Measurements from ENCODE around the gene C22orf23.
"Not testable (repeated sequence)": the region's sequence is repeated elsewhere in the genome, so short reads cannot be mapped to it uniquely, and the experiment has no call there.

C22orf23 gene

GRCh38 chr22:37953062-37953436 is 352 bp downstream of the C22orf23 start:
- Mint-ChIP-seq H3K27ac (peak overlapping the region; percentile 97), H3K36me3 (peaks cover 9 to 26% of the 10 kb centered on the region in 2 donors)
- no peak for DNase-seq

DNA sequence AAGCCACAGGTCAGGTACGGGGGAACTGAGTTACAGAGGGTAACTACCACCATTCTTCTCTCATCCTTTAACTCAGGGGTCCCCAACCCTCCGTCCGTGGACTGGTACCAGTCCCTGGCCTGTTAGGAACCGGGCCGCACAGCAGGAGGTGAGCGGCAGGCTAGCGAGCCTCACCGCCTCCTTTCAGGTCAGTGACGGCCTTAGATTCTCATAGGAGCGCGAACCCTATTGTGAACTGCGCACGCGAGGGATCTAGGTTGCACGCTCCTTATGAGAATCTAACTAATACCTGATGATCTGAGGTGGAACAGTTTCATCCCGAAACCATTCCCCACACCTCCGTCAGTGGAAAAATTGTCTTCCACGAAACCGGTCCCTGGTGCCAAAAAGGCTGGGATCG is 772 bp downstream of the C22orf23 start:
- H3K27me3 Mint-ChIP-seq, result peaks cover 8 to 15% of the 10 kb centered on the region in 2 donors
- not testable (repeated sequence) for ATAC-seq (replicated peaks); DNase-seq

More at GRCh38 chr22:37953062-37953436, 352 bp downstream of the C22orf23 start:
- Mint-ChIP-seq H3K4me1 (peaks cover 23 to 26% of the 10 kb centered on the region in 2 donors), H3K4me3 (peak overlapping the region; percentile 90 to 95), H3K27me3 (peaks cover 8 to 15% of the 10 kb centered on the region in 2 donors), H3K9me3 (no peaks in the 10 kb centered on the region)
- ATAC-seq (replicated peaks), result peak; percentile 1 to 54

GRCh38 chr22:37951305-37951704 is 2.1 kb downstream of the C22orf23 start:
- H3K36me3 Mint-ChIP-seq, result peaks cover 3 to 10% of the 10 kb centered on the region in 2 donors
- no peak overlapping the region for H3K27ac Mint-ChIP-seq
- no peak overlapping the region for H3K4me3 Mint-ChIP-seq
- DNase-seq, result no peak
- H3K9me3 Mint-ChIP-seq, result no peaks in the 10 kb centered on the region
- peaks cover 8 to 15% of the 10 kb centered on the region in 2 donors for H3K27me3 Mint-ChIP-seq
- ATAC-seq (replicated peaks), result no peak
- H3K4me1 Mint-ChIP-seq, result peaks cover 18 to 23% of the 10 kb centered on the region in 2 donors

More for the DNA sequence above, 772 bp downstream of the C22orf23 start:
- H3K36me3 Mint-ChIP-seq, result peaks cover 5 to 23% of the 10 kb centered on the region in 2 donors
- H3K4me1 Mint-ChIP-seq, result peaks cover 23 to 24% of the 10 kb centered on the region in 2 donors
- H3K27ac Mint-ChIP-seq, H3K9me3 Mint-ChIP-seq: not testable (repeated sequence)
- peak overlapping the region; percentile 90 to 95 for H3K4me3 Mint-ChIP-seq

- not testable (repeated sequence) for H3K27me3 Mint-ChIP-seq, H3K4me3 Mint-ChIP-seq
Measured at GRCh38 chr22:37947142-37947795, 6.1 kb downstream of the C22orf23 start.

GRCh38 chr22:37944423-37944822 is 9.0 kb downstream of the C22orf23 start:
- not testable (repeated sequence) for H3K4me3 Mint-ChIP-seq; H3K27me3 Mint-ChIP-seq; H3K9me3 Mint-ChIP-seq; H3K27ac Mint-ChIP-seq; DNase-seq; ATAC-seq (replicated peaks)
- Mint-ChIP-seq H3K36me3 (peaks cover 4 to 15% of the 10 kb centered on the region in 2 donors), H3K4me1 (peaks cover 10% of the 10 kb centered on the region in 2 donors)

More at GRCh38 chr22:37947142-37947795, 6.1 kb downstream of the C22orf23 start:
- not testable (repeated sequence) for ATAC-seq (replicated peaks); H3K4me1 Mint-ChIP-seq; H3K9me3 Mint-ChIP-seq; DNase-seq; H3K36me3 Mint-ChIP-seq; H3K27ac Mint-ChIP-seq

GRCh38 chr22:37943825-37944198 is 9.6 kb downstream of the C22orf23 start:
- peaks cover 4 to 15% of the 10 kb centered on the region in 2 donors for H3K36me3 Mint-ChIP-seq
- peaks cover 10% of the 10 kb centered on the region in 2 donors for H3K4me1 Mint-ChIP-seq
- H3K4me3 Mint-ChIP-seq, result no peak overlapping the region
- no peak for ATAC-seq (replicated peaks)
- no peak for DNase-seq
- H3K9me3 Mint-ChIP-seq, result no peaks in the 10 kb centered on the region
- H3K27ac Mint-ChIP-seq, result no peak overlapping the region
- no peaks in the 10 kb centered on the region for H3K27me3 Mint-ChIP-seq

- Mint-ChIP-seq H3K36me3 (peaks cover 4 to 15% of the 10 kb centered on the region in 2 donors), H3K27ac (no peak overlapping the region), H3K9me3 (no peaks in the 10 kb centered on the region), H3K4me1 (peaks cover 10% of the 10 kb centered on the region in 2 donors), H3K4me3 (no peak overlapping the region), H3K27me3 (no peaks in the 10 kb centered on the region)
- ATAC-seq (replicated peaks), result no peak
- no peak for DNase-seq
Measured at GRCh38 chr22:37943136-37943824, 10.1 kb downstream of the C22orf23 start.

DNA sequence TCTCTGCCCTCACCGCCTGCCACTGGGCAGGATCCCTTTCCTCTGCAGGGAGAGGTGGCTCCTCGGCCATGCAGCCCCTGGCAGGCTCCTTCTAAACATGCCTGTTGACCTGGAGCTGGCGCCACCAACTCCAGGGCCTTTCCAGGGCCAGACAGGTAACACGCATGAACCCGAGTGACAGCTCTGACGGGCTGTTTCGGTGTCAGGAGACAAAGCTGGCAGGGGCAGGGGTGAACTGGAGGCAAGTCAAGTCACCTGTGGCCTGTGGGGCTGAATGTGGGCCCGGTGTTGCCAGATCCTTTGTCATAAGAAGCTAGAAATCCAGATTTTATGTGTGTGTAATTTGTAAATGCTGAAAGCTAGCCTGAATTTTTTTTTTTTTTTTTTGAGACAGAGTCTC is 11.3 kb downstream of the C22orf23 start:
- Mint-ChIP-seq H3K27ac (peak overlapping the region; percentile 14), H3K27me3 (no peaks in the 10 kb centered on the region), H3K36me3 (peaks cover 8 to 22% of the 10 kb centered on the region in 2 donors), H3K4me1 (peaks cover 10% of the 10 kb centered on the region in 2 donors), H3K4me3 (no peak overlapping the region), H3K9me3 (no peaks in the 10 kb centered on the region)
- ATAC-seq (replicated peaks) (no peak), DNase-seq (no peak)

GRCh38 chr22:37940698-37941376 is 12.6 kb downstream of the C22orf23 start:
- H3K4me3 Mint-ChIP-seq, result no peak overlapping the region
- H3K36me3 Mint-ChIP-seq, result peaks cover 10 to 25% of the 10 kb centered on the region in 2 donors
- H3K4me1 Mint-ChIP-seq, result peaks cover 10% of the 10 kb centered on the region in 2 donors
- H3K9me3 Mint-ChIP-seq, result no peaks in the 10 kb centered on the region
- no peaks in the 10 kb centered on the region for H3K27me3 Mint-ChIP-seq
- peak; percentile 77 to 82 for ATAC-seq (replicated peaks)
- no peak for DNase-seq
- no peak overlapping the region for H3K27ac Mint-ChIP-seq

- DNase-seq, result peak; percentile 76
- Mint-ChIP-seq H3K27me3 (no peaks in the 10 kb centered on the region), H3K36me3 (peaks cover 13 to 29% of the 10 kb centered on the region in 2 donors), H3K4me3 (no peak overlapping the region), H3K9me3 (no peaks in the 10 kb centered on the region), H3K4me1 (peaks cover 26 to 27% of the 10 kb centered on the region in 2 donors), H3K27ac (peak overlapping the region; percentile 80)
- ATAC-seq (replicated peaks), result peak; percentile 98
Measured at GRCh38 chr22:37933711-37934376, 19.6 kb downstream of the C22orf23 start.

- H3K27ac Mint-ChIP-seq, result no peak overlapping the region
- ATAC-seq (replicated peaks), result no peak
- H3K4me3 Mint-ChIP-seq, result no peak overlapping the region
Measured at GRCh38 chr22:37932821-37933578, 20.4 kb downstream of the C22orf23 start.

DNA sequence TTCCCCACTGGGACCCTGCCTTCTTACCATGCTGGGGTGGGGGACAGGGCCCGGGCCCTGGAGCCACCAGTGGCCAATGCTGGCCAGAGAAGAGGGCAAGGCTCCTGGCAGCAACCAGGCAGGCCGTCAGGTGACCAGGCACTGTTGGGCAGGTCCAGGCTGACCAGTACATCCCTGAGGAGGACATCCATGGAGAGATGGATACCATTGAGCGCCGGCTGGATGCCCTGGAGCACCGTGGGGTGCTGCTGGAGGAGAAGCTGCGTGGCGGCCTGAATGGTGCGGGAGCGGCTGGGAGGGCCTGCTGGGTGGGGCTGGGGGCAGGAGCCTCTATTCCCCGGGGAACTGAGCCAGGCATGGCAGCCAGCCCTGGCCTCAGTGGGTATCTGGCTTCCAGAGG is 21.0 kb downstream of the C22orf23 start:
- H3K27ac Mint-ChIP-seq, result no peak overlapping the region

More at GRCh38 chr22:37932821-37933578, 20.4 kb downstream of the C22orf23 start:
- Mint-ChIP-seq H3K36me3 (peaks cover 21 to 37% of the 10 kb centered on the region in 2 donors), H3K27me3 (no peaks in the 10 kb centered on the region), H3K9me3 (no peaks in the 10 kb centered on the region), H3K4me1 (peaks cover 26 to 27% of the 10 kb centered on the region in 2 donors)
- DNase-seq, result no peak

GRCh38 chr22:37931893-37932389 is 21.5 kb downstream of the C22orf23 start:
- no peaks in the 10 kb centered on the region for H3K27me3 Mint-ChIP-seq
- DNase-seq (no peak), ATAC-seq (replicated peaks) (no peak)
- H3K36me3 Mint-ChIP-seq, result peaks cover 17 to 31% of the 10 kb centered on the region in 2 donors
- no peaks in the 10 kb centered on the region for H3K9me3 Mint-ChIP-seq
- H3K4me3 Mint-ChIP-seq, result no peak overlapping the region
- peaks cover 26 to 27% of the 10 kb centered on the region in 2 donors for H3K4me1 Mint-ChIP-seq
- peak overlapping the region; percentile 53 for H3K27ac Mint-ChIP-seq

More for the DNA sequence above, 21.0 kb downstream of the C22orf23 start:
- peaks cover 18 to 31% of the 10 kb centered on the region in 2 donors for H3K36me3 Mint-ChIP-seq
- no peaks in the 10 kb centered on the region for H3K27me3 Mint-ChIP-seq
- no peak overlapping the region for H3K4me3 Mint-ChIP-seq
- no peak for ATAC-seq (replicated peaks)
- H3K9me3 Mint-ChIP-seq, result no peaks in the 10 kb centered on the region
- H3K4me1 Mint-ChIP-seq, result peaks cover 26 to 27% of the 10 kb centered on the region in 2 donors
- DNase-seq, result no peak
